Measurements from ENCODE around the gene ELOVL6. TPM values are rescaled to one million over a fixed set of nuclear protein-coding genes. Genes with fewer than 3 reads are reported as not detected.
A peak's percentile ranks its signal among the peaks of the same experiment; 100 is the strongest.

ELOVL6 gene
- total RNA-seq, 1 donor from 2014 or later = 4.7 TPM

- Histone ChIP-seq H3K27ac (no peak overlapping the region), H3K36me3 (no peaks in the 10 kb centered on the region), H3K27me3 (no peaks in the 10 kb centered on the region), H3K4me1 (no peaks in the 10 kb centered on the region), H3K4me3 (no peak overlapping the region), H3K9me3 (no peaks in the 10 kb centered on the region)
- DNase-seq (no peak), ATAC-seq (no peak)
- intact Hi-C loops (cut with DNase I) = no loop called here
- TF ChIP-seq CTCF (IDR thresholded peaks at IDR 0.05) = no peak
These were observed 122.5 kb downstream of the ELOVL6 start for GRCh38 chr4:110075891-110076290.

GRCh38 chr4:110075083-110075738 is 123.2 kb downstream of the ELOVL6 start:
- Histone ChIP-seq H3K4me3 (no peak overlapping the region), H3K27me3 (no peaks in the 10 kb centered on the region), H3K4me1 (no peaks in the 10 kb centered on the region), H3K9me3 (no peaks in the 10 kb centered on the region), H3K27ac (no peak overlapping the region), H3K36me3 (no peaks in the 10 kb centered on the region)
- TF ChIP-seq CTCF (IDR thresholded peaks at IDR 0.05) = no peak
- no peak for ATAC-seq
- DNase-seq = no peak
- intact Hi-C loops (cut with DNase I) = no loop called here

- intact Hi-C loops (cut with DNase I) = no loop called here
- no peak overlapping the region for H3K4me3 ChIP-seq
- no peaks in the 10 kb centered on the region for H3K27me3 ChIP-seq
These were observed 123.8 kb downstream of the ELOVL6 start for GRCh38 chr4:110074570-110074969.

GRCh38 chr4:110073053-110073845 is 125.2 kb downstream of the ELOVL6 start:
- Histone ChIP-seq H3K27me3 (no peaks in the 10 kb centered on the region), H3K4me3 (no peak overlapping the region), H3K27ac (no peak overlapping the region), H3K36me3 (no peaks in the 10 kb centered on the region), H3K9me3 (no peaks in the 10 kb centered on the region), H3K4me1 (no peaks in the 10 kb centered on the region)
- ATAC-seq (no peak), DNase-seq (no peak)
- no peak for TF ChIP-seq CTCF (IDR thresholded peaks at IDR 0.05)
- intact Hi-C loops (cut with DNase I) = no loop called here

More at GRCh38 chr4:110074570-110074969, 123.8 kb downstream of the ELOVL6 start:
- Histone ChIP-seq H3K27ac (no peak overlapping the region), H3K9me3 (no peaks in the 10 kb centered on the region), H3K36me3 (no peaks in the 10 kb centered on the region), H3K4me1 (no peaks in the 10 kb centered on the region)
- ATAC-seq = no peak
- no peak for TF ChIP-seq CTCF (IDR thresholded peaks at IDR 0.05)
- no peak for DNase-seq

GRCh38 chr4:110071466-110071865 is 126.9 kb downstream of the ELOVL6 start:
- ATAC-seq = peak; percentile 74
- Histone ChIP-seq H3K27ac (no peak overlapping the region), H3K4me1 (no peaks in the 10 kb centered on the region), H3K27me3 (no peaks in the 10 kb centered on the region), H3K4me3 (no peak overlapping the region), H3K9me3 (no peaks in the 10 kb centered on the region), H3K36me3 (no peaks in the 10 kb centered on the region)
- TF ChIP-seq CTCF (IDR thresholded peaks at IDR 0.05) = no peak
- peak; percentile 70 for DNase-seq
- intact Hi-C loops (cut with DNase I) = no loop called here

All from upper lobe of right lung (tissue), 1 donor.